GM18498 (cell line): Measurements from ENCODE around the gene DUS2.

Source experiments
- ATAC-seq: cut with Tn5 transposase; IDR thresholded peaks from one replicate; pipeline ENCODE4 v1.9.1; 2021; ENCODE audit warnings: mild to moderate bottlenecking, moderate library complexity; ENCODE audit not compliant: unreplicated experiment

Gene DUS2

DNA sequence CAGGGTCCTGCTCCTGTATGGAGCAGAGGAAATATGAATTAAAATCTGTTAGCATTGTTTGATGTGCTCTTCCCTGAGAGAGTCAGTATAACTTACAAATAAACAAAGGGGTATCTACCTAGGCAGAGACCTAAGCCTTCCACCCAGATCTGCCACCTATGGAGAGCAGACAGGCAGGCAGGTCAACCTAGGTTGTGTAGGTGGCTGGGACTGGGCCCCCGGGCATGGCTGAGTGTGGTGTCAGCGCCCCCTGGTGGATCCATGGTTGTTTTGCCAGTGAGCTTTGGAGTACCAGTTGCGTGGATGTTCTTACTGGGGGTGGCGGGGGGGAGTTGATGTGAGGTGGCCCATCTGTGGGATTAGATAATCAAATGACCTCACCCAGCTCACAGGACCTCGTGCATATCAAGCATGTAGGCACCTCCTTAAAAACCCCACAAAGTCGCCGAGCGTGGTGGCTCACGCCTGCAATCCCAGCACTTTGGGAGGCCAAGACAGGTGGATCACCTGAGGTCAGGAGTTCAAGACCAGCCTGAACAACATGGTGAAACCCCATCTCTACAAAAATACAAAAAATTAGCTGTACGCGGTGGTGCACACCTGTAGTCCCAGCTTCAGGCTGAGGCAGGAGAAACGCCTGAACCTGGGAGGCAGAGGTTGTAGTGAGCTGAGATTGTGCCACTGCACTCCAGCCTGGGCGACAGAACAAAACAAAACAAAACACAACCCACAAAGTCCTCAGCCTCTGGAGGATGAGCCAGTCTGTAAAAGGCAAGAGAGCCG lies 17.6 kb downstream of the DUS2 start:
- peak; percentile 74 for ATAC-seq

DNA sequence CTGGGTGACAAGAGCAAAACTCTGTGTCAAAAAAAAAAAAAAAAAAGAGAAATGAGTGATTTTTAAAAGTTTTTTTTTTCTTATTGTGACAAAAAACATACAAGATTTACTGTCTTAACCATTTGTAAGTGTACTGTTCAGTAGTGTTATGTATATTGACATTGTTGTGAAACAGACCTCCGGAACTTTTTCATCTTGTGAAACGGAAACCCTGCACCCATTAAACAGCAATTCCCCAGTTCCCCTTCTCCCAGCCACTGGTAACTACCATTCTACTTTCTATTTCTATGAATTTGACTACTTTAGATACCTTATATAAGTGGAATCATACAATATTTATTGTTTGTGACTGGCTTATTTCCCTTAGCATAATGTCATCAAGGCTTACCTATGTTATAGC lies 18.7 kb downstream of the DUS2 start:
- no peak for ATAC-seq

DNA sequence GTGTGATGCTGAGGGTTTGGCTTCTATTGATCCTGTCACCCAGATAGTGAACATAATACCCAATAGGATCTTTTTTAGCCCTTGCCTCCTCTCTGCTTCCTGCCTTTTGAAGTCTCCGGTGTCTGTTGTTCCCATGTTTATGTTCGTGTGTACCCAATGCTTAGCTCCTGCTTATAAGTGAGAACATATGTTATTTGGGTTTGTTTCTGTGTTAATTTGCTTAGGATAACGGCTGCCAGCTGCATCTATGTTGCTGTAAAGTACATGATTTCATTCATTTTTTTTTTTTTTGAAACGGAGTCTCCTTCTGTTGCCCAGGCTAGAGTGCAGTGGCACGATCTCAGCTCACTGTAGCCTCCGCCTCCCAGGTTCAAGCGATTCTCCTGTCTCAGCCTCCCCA lies 23.0 kb downstream of the DUS2 start:
- no peak for ATAC-seq

DNA sequence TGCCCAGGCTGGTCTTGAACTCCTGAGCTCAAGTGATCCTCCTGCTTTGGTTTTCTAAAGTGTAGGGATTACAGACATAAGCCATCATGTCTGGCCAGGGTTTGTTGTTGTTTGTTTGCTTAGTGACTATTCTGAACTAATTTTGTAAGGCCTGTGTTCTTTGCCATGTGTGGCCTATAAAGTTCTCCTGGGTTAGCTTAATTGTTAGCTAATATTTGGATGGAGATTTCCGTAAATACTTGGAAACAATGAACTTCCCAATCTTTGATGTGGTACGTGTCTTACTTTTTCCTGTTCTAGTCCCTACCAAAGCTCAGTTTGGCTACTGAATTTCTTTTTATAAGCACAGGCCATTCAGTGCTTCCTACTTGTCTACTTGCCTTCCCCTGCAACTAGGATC lies 24.9 kb downstream of the DUS2 start:
- no peak for ATAC-seq

DNA sequence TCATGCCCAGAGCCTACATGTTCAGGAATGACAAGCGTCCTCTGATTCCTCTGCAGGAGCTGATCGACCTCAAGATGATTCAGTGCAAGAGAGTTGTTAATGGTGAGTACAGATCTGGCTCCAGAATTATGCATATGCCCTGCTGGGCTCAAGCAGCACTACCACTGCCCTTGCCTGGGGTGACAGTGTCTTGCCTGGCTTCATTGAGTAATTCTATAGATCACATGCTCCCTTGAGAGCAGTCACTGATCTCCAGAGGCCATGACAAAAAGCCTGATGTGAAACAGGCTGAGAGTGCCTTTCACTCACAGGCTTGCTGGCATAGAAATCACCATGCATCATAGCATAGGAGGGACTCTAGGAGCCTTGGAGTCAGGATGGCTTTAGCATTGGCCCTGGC lies 26.4 kb downstream of the DUS2 start:
- no peak for ATAC-seq

DNA sequence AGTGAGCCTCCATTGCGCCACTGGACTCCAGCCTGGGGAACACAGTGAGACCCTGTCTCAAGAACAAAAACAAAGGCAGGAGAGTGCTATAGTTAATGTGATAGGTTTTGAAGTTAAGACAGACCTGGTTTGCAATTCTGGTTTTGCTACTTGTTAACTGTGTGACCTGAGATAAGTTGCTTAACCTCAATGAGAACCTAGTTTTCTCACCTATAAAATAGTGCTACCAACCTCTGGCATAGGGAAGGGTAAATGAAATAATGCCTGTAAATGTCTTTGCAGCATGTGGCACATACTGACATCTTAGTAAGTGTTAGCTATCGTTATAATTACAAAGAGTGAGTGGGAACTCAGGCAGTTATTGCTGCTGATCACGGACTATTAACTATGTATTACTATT lies 32.3 kb downstream of the DUS2 start:
- no peak for ATAC-seq

DNA sequence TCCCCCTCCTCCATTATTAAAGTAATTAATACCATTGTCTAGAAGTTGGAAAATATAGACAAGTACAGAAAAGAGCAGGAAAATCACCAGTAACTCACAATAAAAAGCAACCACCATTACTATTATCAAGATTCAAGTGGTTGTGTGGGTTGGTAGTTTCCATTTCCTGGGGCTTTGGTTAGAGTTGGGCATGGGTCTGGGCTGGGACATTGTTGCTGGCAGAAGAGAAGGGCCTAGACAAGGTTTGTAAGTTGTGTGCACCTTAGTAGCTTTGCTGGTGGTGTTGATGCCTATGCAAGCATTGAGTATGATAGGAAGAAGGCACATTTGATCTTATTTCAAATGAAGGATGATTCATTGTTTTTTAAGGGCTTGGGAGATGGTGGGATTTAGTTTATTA lies 36.7 kb downstream of the DUS2 start:
- ATAC-seq: no peak

DNA sequence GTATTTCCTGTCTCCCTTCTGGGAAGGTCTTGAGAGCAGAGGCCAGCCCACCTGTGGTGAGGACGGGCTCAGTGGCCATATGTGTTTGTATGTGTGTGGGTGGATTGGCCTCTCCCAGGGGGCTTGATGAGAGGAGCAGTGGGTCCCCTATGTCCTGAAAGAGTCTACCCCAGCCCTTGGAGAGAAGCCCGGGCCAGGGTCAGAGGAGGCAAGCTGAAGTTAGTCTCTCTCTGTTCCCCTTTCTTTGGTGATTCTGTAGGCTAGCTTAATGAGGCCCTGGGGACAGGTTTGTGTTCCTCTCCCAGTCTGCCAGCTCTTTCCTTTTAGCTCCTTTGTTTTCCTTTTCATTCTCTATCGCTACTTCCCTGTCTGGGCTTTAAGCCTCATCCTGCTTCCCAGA lies 38.3 kb downstream of the DUS2 start:
- no peak for ATAC-seq

DNA sequence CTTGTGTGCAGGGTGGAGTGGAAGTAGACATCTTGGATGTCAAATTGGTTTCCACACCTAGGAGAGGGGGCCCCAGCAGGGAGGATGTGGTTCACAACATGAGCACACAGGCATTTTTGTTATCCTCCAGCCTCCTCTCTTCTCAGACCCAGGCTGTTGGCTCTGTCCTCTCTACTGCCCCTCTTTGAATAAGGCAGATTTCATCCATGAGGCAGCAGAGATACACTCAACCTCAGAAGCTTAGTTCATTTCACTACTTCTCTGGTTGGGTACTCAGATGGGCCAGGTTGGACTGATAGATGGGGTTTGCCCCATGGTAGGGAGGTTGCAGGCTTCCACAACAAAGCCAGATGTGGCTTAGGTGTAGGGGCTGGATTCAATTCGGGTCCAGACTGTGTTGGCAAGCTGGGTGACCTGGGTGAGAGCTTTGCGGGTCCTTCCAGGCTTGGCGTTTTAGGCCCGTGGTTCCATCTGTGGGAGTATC lies 39.9 kb downstream of the DUS2 start:
- ATAC-seq: no peak

DNA sequence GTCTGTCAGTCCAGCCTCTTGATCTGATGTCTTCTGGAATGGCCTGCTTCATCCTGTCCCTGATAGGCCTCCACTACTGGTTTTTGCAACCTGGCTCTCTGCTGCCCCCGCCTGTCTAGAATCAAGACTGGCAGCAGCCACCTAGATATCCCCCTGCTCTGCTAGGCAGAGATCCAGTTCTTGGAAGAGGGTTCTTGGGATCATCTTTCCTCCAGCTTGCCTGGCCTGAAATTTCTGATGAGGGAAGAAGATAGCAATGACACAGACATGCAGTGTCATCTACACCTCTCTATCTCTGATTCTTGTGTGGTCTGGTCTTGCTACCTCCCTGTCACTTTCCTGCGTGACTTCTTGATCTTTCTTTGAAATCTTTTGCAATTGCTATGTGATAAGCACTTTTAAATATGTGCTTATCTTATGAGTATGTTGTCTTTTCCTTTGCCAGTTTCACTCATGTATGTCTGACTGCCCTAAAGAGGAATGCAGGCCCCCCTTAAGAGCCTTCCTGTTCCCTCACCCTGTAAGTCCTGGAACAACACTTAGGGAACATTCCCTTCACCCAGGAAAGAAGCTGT lies 41.8 kb downstream of the DUS2 start:
- ATAC-seq: no peak

DNA sequence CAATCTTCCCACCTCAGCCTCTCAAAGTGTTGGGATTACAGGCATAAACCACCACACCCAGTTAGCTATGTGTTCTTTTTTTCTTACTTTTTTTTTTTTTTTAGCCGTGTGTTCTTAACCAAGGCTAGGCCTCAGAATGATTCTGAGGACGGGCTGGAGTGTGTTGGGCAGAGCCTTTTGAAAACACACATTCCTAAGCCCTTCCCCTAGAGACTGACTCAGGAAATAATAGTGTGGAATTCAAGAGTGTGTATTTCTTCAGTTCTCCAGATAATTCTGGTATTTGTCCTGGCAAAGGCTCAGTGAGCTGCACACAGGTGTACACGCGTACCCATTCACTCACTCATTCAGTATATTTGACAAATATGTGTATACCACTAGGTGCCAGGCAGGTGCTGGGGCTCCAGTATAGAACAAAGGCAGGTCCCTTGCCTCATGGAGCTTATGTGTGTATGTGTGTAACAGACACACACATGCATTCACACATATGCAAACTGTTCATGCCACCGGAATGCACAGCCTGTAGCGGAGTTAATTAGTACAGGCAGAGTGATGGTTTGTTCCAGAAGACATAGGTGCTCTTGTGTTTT lies 42.7 kb downstream of the DUS2 start:
- no peak for ATAC-seq

DNA sequence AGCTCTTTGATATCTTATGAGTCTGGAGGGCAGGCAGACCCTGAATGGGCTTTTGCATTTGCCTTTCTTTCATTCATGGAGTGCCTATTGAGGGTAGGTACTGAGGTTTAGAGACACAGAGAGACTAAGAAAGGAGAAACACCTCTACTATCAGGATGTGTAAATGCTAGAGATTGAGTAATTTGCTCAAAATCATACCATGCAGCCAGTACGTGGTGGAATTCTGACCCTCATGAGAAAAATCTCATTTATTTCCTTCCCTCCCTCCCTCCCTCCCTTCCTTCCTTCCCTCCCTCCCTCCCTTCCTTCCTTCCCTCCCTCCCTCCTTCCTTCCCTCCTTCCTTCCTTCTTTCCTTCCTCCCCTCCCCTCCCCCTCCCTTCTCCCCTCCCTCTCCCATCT lies 43.7 kb downstream of the DUS2 start:
- no peak for ATAC-seq

DNA sequence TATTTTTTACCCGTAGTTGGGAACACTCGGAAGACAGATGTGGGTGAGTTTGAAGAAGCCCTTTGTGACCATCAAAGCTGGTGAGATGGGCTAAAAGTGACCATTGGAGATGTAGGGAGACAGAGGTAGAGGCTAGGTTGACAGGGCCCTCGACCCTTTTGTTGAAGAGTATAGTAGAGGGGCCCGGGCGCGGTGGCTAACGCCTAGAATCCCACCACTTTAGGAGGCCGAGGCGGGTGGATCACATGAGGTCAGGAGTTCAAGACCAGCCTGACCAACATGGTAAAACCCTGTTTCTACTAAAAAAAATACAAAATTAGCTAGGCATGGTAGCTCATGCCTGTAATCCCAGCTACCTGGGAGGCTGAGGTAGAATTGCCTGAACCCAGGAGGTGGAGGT lies 45.8 kb downstream of the DUS2 start:
- no peak for ATAC-seq

DNA sequence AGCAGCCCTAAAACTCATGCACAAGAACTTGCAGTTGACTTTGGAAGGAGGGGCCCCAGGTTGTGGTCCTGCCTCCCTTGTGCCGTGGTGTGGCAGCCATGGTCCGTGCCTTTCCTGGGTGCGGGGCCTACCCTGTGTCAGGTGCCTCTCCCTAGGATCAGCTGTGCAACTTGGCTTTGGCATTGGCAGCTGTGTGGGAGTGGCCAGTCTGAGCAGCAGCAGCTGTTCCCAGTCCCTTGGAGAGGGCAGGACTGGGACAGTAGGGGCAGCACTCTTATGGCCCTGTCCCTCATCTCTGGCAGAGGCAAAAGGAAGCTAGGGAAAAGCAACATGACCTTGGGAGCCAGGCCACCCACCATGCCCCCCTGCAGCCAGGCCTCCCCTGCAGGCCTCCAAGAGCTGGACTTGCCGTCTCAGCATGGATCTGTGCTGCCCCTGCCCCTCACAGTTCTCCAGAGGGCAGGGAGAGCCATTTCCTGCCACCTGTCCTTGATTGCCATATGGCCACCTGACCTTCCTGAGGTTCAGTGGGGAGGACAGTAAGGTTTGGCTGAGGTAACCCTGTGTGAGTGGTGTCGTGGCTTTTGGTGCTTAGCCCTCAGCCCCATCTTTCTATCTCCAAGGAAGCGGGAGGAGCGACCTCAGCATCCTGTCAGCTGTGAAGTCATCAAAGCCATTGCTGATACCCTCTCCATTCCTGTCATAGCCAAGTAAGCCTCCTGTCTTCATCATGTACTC lies 46.6 kb downstream of the DUS2 start:
- no peak for ATAC-seq

DNA sequence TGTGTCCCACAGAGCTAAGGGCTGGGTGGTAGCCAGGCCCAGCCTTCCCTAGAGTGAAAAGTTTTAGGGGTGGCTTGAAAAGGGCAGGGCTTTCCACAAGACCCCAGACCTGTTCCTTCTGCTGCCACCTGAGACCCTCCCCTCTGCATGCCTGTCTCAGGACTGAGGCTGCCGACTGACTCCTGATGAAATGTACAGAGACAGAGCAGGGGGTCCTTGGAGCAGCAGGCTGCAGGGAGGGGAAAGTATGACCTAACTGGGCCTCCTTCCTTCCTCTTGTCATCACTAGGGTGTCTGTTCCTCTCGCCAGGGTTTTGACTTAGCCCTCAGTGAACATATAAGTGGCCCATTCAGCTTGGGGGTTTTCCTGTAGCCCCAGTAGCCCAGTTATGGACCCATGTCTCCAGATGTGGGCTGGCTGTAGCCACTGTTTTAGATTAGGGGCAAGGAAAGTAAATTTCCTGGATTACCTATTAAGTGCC lies 47.2 kb downstream of the DUS2 start:
- ATAC-seq: no peak

DNA sequence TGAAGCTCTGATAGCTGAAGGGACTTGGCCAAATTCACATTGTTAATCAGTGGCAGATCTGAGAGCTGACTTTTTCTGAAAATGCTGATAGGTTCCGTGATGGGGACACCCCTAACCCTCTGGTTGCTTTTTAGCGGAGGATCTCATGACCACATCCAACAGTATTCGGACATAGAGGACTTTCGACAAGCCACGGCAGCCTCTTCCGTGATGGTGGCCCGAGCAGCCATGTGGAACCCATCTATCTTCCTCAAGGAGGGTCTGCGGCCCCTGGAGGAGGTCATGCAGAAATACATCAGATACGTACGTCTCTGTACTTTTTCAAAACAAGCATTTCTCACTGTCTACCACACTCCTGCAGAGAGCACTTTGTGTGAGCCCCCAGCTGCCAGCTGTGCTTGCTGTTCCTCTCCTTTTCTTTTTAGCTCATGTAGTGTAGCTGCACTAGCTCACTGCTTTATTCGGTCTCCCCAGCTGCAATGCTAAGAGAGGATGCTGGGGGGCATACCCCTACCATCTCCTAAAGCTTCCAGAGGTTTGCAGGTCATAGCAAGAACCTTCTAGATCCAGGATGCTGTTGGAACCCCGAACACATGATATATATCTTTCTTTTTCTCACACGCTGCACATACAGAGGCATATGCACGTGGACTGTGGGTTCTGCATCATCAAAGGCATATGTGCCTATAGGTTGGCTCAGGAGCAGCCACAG lies 47.9 kb downstream of the DUS2 start:
- ATAC-seq: no peak

DNA sequence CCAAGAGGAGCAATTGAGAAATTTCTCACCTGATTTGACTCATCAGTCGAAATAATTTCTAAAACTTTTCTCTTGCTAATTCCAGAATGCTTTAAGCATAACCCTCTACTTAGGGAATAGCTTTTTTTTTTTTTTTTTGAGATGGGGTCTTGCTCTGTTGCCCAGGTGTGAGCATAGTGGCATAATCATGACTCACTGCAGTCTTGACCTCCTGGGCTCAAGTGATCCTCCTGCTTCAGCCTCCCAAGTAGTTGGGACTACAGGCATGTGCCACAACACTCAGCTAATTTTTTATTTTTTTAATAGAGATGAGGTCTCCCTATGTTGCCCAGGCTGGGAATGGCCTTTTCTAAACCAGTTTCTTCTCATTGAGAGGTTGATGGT lies 48.4 kb downstream of the DUS2 start:
- ATAC-seq: no peak

DNA sequence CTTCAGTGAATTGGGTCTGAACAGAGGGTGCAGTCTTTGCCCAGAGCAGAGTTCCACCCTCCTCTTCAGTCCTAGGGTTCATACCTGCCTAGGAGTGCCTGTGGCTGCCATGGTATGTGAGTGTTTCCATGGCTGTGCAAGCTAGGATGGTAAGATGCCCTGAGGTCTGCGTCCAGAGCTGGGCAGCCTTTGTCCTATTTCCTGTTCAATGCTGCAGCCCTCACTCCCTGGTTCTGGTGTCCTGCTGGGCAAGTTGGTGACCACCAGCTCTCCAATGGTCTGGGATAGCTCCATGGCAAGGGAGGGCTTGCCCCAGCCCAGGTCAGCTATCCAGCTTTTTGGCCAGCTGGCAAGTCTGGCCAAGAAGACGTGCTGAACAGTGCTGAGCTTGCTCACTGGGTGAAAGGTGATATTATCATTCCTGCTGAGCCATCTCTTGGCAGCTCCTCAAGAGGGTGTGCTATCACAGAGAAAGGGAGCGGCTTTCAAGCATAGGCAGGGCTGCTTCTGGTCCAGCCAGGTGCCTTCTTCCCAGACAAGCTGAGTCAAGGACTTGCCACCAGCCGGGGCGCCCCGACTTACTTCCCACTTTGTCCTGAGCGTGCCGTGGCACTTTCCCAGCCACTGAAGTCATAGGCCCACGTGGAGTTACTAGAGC lies 49.1 kb downstream of the DUS2 start:
- no peak for ATAC-seq

DNA sequence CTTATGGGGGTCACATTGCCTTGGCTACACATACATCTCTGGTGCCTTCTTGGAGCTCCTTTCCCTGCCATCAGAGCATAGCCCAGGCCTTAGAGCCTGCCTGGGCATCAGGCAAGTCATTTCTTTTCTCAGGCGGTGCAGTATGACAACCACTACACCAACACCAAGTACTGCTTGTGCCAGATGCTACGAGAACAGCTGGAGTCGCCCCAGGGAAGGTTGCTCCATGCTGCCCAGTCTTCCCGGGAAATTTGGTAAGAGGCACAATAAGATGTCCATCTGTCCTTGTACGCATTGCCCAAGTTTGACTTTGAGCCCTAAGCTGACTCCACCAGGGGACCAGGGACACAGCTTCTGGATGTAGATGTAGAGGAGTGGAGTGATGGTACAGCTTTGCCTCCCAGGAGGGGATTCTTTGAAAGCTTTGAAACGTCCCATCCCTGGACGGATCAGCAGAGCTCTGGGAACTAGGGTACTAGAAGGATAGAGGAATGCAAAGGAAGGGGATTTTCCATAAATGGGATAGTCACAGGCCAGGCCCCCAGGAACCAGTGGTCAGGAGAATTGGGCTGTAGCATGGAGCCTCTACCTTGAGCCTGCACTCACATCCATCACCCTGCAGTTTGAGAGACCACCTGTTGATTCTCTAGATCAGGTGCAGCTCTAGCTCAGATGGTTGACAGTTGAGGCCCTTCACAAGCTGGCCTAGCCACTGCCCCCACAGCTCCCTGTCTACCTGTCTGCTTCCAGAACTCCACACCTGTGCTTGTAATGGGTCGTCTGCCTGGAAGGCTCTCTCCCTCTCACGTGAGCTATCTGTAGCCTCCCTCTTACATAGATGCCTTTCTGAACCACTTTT lies 51.0 kb downstream of the DUS2 start:
- ATAC-seq: peak; percentile 2
